Right atrium auricular region (tissue), 2 donors: ENCODE results near the gene CCDC178. TPM values are rescaled to one million over a fixed set of nuclear protein-coding genes. Genes with fewer than 3 reads are reported as not detected.

Experiments
- DNase-seq: peaks from one replicate; pipeline ENCODE4 v3.0.0-alpha.2; 2019; ENCODE audit warnings: low spot score
- H3K27ac ChIP-seq, 2 donors: fragments of 200-600 bp; sonication (generic); 1 replicate in 1 of 2; 2 replicates in 1 of 2; pipeline ENCODE4 v1.5.1; 2016 to 2019
- H3K27me3 ChIP-seq, 2 donors: fragments of 200-600 bp; sonication (generic); one replicate each; pipeline versions ENCODE4 v1.5.1 to v1.6.0; 2017 to 2019
- H3K36me3 ChIP-seq: fragments of 200-600 bp; sonication (generic); one replicate; pipeline ENCODE4 v1.5.1; 2016
- H3K4me1 ChIP-seq, 2 donors: fragments of 200-600 bp; sonication (generic); one replicate each; pipeline versions ENCODE4 v1.5.1 to v1.6.0; 2017 to 2019
- H3K4me3 ChIP-seq, 2 donors: fragments of 200-600 bp; sonication (generic); 1 replicate in 1 of 2; 2 replicates in 1 of 2; pipeline ENCODE4 v1.5.1; 2017 to 2019; ENCODE audit warnings: mild to moderate bottlenecking in 1 of 2, moderate library complexity in 1 of 2
- H3K9me3 ChIP-seq, 2 donors: fragments of 200-600 bp; sonication (generic); one replicate each; pipeline ENCODE4 v1.5.1; 2019
- total RNA-seq, 2 donors: library from RNA; depleted of rRNA; stranded (reverse); fragments of >200 nt; gene quantifications; one replicate each; pipeline ENCODE4 v1.1.0, GENCODE V29; 2016
- TF ChIP-seq, protein P1 (sequence below), 2 donors: fragments of 200-600 bp; sonication (generic); IDR thresholded peaks; one replicate each; pipeline ENCODE4 v1.5.1; 2019; ENCODE audit warnings: antibody characterized with exemption in 2 of 2

Gene CCDC178
- total RNA-seq, 2 donors from 2014 or later = not detected

DNA sequence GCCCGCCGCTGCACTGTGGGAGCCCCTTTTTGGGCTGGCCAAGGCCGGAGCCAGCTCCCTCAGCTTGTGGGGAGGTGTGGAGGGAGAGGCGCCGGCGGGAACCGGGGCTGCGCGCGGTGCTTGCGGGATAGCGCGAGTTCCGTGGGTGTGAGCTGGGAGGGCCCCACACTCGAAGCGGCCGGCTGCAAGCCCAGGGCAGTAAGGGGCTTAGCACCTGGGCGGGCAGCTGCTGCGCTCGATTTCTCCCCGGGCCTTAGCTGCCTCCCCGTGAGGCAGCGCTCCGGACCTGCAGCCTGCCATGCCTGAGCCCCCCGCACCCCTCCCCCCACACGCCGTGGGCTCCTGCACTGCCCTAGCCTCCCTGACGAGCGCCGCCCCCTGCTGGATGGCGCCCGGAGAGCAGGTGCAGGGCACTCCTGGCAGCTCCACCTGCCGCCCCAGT is 124.4 kb downstream of the CCDC178 start:
- no peak for DNase-seq
- no peaks in the 10 kb centered on the region for H3K27me3 ChIP-seq
- H3K4me3 ChIP-seq = no peak overlapping the region
- H3K9me3 ChIP-seq = no peaks in the 10 kb centered on the region
- H3K36me3 ChIP-seq = no peaks in the 10 kb centered on the region
- H3K27ac ChIP-seq = no peak overlapping the region
- TF ChIP-seq, protein P1, sequence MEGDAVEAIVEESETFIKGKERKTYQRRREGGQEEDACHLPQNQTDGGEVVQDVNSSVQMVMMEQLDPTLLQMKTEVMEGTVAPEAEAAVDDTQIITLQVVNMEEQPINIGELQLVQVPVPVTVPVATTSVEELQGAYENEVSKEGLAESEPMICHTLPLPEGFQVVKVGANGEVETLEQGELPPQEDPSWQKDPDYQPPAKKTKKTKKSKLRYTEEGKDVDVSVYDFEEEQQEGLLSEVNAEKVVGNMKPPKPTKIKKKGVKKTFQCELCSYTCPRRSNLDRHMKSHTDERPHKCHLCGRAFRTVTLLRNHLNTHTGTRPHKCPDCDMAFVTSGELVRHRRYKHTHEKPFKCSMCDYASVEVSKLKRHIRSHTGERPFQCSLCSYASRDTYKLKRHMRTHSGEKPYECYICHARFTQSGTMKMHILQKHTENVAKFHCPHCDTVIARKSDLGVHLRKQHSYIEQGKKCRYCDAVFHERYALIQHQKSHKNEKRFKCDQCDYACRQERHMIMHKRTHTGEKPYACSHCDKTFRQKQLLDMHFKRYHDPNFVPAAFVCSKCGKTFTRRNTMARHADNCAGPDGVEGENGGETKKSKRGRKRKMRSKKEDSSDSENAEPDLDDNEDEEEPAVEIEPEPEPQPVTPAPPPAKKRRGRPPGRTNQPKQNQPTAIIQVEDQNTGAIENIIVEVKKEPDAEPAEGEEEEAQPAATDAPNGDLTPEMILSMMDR (IDR thresholded peaks at IDR 0.05) = no peak
- no peaks in the 10 kb centered on the region for H3K4me1 ChIP-seq

DNA sequence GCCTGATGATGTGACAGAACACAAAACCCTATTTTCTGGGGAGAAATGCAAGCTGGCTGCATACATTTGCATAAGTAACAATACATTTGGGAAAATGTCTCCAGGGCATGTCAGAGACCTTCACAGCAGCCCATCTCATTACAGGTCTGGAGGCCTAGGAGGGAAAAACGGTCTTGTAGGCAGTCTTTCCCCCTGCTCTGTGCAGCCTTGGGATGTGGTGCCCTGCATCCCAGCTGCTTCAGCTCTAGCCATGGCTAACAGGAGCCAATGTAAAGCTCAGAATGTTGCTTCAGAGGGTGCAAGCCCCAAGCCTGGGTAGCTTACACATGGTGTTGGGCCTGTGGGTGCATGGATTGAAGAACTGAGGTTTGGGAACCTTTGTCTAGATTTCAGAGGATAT is 133.0 kb downstream of the CCDC178 start:
- Histone ChIP-seq H3K27me3 (no peaks in the 10 kb centered on the region), H3K36me3 (no peaks in the 10 kb centered on the region), H3K27ac (no peak overlapping the region), H3K4me3 (no peak overlapping the region), H3K9me3 (no peaks in the 10 kb centered on the region), H3K4me1 (no peaks in the 10 kb centered on the region)
- DNase-seq = no peak
- TF ChIP-seq, protein P1 (IDR thresholded peaks at IDR 0.05) = no peak

DNA sequence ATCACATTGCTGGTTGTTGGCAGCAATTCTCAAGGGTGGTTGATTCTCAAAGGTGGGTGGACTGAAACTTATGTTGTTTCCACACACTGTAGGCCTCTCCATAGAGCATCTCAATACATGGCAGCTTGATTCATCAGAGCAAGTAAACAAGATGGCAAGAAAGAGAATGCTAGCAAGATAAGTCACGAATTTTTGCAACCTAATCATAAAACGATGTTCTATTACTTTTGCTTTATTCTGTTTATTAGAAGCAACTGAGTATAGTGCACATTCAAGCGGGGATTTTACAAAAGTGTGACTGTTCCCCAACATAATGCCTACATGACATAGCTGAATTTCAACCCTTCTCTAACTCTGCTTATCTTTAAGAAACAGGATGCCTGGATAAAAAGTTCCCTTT is 136.2 kb downstream of the CCDC178 start:
- Histone ChIP-seq H3K4me3 (no peak overlapping the region), H3K4me1 (no peaks in the 10 kb centered on the region), H3K9me3 (no peaks in the 10 kb centered on the region), H3K27me3 (no peaks in the 10 kb centered on the region), H3K36me3 (no peaks in the 10 kb centered on the region), H3K27ac (no peak overlapping the region)
- TF ChIP-seq, protein P1 (IDR thresholded peaks at IDR 0.05) = no peak
- DNase-seq = no peak

DNA sequence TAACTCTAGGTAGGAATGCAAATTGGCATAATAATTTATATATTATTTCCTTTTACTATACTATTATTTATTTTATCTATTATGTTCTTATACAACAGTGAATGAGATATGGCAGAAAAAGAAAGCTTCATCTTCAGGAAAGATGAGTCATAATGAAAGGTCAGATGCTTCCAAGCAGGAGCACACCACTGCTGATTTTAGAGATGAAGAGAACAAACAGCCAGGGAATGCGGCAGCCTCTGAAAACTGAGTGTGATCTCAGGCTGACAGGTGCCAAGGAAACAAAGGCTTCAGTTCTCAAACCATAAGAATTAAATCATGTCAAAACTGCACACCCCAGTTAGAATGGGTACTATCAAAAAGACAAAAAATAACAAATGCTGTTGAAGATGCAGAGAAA is 149.0 kb downstream of the CCDC178 start:
- TF ChIP-seq, protein P1 (IDR thresholded peaks at IDR 0.05) = no peak
- DNase-seq = no peak

DNA sequence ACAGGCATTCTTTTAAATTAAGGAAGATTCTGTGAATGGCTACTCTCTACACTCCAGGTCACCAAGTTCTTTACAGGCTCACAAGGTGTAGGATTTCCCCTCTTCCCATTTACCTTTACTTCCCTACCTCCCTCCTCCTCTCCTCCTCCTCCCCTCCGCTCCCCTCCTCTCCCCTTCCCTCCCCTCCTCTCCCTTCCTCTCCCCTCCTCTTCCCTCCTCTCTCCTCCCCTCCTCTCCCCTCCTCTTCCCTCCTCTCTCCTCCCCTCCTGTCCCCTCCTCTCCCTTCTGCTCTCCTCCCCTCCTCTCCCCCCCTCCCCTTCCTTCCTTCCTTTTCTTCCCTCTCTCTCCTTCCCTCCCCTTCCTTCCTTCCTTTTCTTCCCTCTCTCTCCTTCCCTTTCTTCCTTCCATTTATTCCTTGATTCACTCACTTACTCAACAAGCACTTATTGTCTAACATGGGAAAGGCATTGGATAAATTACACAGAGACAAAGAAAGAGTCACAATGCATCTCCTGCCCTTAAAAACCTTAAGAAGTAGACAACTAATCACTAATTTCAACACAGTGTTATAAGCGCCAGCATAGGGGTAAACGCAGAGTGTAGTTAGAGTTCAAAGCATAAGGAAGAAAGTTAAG is 152.3 kb downstream of the CCDC178 start:
- TF ChIP-seq, protein P1 (IDR thresholded peaks at IDR 0.05) = no peak
- no peaks in the 10 kb centered on the region for H3K9me3 ChIP-seq
- no peak overlapping the region for H3K27ac ChIP-seq
- no peaks in the 10 kb centered on the region for H3K27me3 ChIP-seq
- H3K4me1 ChIP-seq = no peaks in the 10 kb centered on the region
- no peak overlapping the region for H3K4me3 ChIP-seq
- no peak for DNase-seq
- H3K36me3 ChIP-seq = no peaks in the 10 kb centered on the region

More for the DNA sequence above, 149.0 kb downstream of the CCDC178 start:
- H3K27ac ChIP-seq = no peak overlapping the region
- H3K27me3 ChIP-seq = no peaks in the 10 kb centered on the region
- H3K4me1 ChIP-seq = no peaks in the 10 kb centered on the region
- no peak overlapping the region for H3K4me3 ChIP-seq
- H3K36me3 ChIP-seq = no peaks in the 10 kb centered on the region
- no peaks in the 10 kb centered on the region for H3K9me3 ChIP-seq
